ENCODE results near the gene SLC25A23.

- no peak for TF ChIP-seq POLR2AphosphoS5 (IDR thresholded peaks at IDR 0.05; ENCODE audit: low read depth, low read length)
- TF ChIP-seq, protein P1, sequence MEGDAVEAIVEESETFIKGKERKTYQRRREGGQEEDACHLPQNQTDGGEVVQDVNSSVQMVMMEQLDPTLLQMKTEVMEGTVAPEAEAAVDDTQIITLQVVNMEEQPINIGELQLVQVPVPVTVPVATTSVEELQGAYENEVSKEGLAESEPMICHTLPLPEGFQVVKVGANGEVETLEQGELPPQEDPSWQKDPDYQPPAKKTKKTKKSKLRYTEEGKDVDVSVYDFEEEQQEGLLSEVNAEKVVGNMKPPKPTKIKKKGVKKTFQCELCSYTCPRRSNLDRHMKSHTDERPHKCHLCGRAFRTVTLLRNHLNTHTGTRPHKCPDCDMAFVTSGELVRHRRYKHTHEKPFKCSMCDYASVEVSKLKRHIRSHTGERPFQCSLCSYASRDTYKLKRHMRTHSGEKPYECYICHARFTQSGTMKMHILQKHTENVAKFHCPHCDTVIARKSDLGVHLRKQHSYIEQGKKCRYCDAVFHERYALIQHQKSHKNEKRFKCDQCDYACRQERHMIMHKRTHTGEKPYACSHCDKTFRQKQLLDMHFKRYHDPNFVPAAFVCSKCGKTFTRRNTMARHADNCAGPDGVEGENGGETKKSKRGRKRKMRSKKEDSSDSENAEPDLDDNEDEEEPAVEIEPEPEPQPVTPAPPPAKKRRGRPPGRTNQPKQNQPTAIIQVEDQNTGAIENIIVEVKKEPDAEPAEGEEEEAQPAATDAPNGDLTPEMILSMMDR (IDR thresholded peaks at IDR 0.05 in 2 of 3, conservative IDR thresholded peaks at IDR 0.05 in 1 of 3; ENCODE audit: borderline replicate concordance in 1 of 3, insufficient read depth in 1 of 3, low read depth in 2 of 3, low read length in 2 of 3): no peak
- no peak for TF ChIP-seq ELF1 (IDR thresholded peaks at IDR 0.05; ENCODE audit: borderline replicate concordance, low read depth)
- TF ChIP-seq MAX (IDR thresholded peaks at IDR 0.05): no peak
- no peak for TF ChIP-seq REST (IDR thresholded peaks at IDR 0.05; ENCODE audit: low read depth)
- TF ChIP-seq EZH2 (IDR thresholded peaks at IDR 0.05): no peak
- TF ChIP-seq RAD21 (IDR thresholded peaks at IDR 0.05; ENCODE audit: low read depth): no peak
- TF ChIP-seq ZFX (IDR thresholded peaks at IDR 0.05): no peak
- TF ChIP-seq EGR1 (IDR thresholded peaks at IDR 0.05; ENCODE audit: low read depth): no peak
- TF ChIP-seq SRF (IDR thresholded peaks at IDR 0.05; ENCODE audit: low read depth): no peak
- TF ChIP-seq ATF3 (IDR thresholded peaks at IDR 0.05): no peak
- no peak for TF ChIP-seq EZH2phosphoT487 (IDR thresholded peaks at IDR 0.05; ENCODE audit: borderline replicate concordance)
- TF ChIP-seq SP1 (IDR thresholded peaks at IDR 0.05; ENCODE audit: low read depth): no peak
Measured at GRCh38 chr19:6500837-6501739, 41.5 kb upstream of the SLC25A23 start.

All from HCT116 (cell line).